SKM-1 treated with dmso at 0.1 percent for 144 hours (cell line): Measurements from ENCODE around the gene VAV1.
A peak's percentile ranks its signal among the peaks of the same experiment; 100 is the strongest.

ENCODE experiments used
- DNase-seq: peaks from one replicate; lab custom pipeline; 2025; ENCODE audit not compliant: unreplicated experiment; lab: John Stamatoyannopoulos, UW

Gene VAV1

DNA sequence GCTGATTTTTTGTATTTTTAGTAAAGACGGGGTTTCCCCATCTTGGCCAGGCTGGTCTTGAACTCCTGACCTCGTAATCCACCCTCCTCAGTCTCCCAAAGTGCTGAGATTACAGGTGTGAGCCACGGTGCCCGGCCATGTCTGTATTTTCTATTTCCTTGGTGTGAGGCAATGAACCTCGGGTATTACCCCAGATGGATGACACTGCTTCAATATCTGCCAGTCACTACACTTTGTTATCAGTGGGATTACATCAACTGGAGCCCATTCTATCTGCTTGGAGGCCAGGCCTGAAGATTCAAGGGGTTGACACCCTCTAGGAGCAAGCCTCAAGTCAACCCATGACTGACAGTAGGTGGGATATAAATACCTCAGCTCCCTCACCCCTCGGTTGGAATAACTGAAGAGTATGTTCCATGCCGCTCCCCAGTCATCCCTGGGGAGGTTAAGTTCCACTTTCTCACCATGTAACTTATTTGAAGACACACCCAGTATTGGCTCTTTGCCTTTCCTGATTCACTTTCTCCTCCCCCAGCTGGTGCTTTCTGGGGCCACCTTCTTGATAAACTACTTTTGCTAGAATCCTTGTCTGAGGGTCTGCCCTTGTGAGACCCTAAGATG lies 113.9 kb downstream of the VAV1 start:
- peak; percentile 41 for DNase-seq

DNA sequence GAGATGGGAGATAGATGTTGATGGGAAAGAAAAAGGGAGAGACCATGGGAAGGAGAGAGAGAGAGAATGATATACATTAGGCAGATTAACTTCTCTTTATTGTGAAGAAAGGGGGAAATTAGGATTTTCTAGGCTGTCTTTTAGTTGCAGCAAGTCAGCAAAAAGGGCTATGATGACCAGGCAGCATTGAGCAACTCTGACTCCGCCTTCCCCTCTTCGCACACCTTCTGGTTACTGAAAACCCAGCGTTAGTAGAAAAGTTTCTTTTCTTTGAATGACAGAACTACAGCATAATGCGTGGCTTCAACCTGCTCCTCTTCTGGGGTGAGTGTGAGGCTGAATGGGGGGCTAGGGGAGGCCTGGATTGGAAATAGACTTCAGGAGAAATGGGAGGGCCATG lies 114.8 kb downstream of the VAV1 start, which contains the start of gene ADGRE1:
ADGRE1 (plus strand) TSS at position 264 of the 400 bp plus-strand sequence; CDS start at position 294, 30 bp downstream.
- peak; percentile 60 for DNase-seq

DNA sequence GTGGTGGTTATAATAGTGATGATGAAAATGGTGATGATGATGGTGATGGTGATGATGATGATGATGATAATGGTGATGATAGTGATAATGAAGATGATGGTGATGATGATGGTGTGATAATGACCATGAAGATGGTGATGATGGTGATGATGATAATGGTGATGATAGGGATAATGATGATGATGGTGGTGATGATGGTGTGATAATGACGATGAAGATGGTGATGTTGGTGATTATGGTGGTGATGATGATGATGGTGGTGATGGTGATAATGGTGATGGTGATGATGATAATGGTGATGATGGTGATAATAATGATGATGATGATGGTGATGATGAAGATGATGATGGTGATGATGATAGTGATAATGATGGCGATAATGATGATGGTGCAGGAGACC lies 116.5 kb downstream of the VAV1 start:
- DNase-seq: no peak

DNA sequence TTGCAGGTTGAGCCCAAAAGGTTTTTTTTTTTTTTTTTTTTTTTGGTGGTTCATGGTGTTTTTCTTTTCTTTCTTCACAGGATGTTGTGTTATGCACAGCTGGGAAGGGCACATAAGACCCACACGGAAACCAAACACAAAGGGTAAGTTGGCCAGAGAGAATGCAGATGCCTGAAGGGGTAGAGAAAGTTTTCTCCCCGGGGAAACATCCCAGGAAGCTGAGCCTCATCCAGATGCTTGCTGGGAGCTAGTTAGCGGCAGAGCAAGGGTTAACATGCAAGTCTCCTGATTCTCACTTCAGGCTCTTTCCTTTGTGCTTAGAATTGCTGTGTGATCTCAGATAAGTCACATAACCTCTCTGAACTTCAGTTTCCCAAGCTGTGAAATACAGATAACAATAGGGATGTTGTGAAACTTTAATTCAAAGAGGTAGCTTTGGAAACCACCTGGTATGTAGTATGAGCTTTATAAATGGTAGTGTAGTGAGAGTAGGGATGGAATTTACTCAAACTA lies 117.9 kb downstream of the VAV1 start:
- DNase-seq: no peak

DNA sequence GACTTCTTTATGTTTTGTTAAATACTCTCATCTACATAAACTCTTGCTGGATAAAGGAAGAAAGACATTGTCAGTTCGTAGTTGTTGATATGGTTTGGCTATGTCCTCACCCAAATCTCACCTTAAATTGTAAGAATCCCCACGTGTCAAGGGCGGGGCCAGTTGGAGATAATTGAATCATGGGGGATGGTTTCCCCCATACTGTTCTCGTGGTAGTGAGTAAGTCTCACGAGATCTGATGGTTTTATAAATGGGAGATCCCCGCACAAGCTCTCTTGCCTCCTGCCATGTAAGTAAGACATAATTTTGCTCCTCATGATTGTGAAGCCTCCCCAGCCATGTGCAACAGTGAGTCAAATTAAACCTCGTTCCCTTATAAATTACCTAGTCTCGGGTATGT lies 118.4 kb downstream of the VAV1 start:
- no peak for DNase-seq

DNA sequence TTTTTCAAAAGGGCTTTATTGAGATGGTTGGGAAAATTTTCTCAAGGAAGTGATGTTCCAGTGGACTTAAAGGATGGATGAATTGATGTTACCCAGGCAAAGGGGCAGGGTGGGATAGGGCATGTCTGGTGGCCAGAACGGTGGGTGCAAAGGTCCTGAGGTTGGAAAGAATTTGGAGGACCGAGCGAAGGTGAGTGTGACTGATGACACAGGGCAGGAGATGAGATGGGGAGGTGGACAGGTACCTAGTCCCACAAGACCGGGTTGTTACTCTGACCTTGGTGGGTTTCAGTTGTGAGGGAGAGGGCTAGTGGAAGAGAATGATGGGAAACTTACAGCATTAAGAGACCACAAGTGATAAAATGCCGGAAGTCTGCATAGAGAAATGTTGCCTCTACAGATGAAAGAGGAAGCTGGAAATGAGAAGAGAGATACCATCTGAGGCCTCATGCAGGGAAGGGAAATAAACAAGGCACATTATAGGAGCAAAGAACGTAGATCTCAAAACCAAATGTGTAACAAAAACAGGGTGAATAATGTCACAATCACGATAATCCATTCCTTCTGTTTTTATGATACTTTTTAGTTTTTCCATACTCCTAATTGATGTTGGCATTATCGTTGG lies 119.4 kb downstream of the VAV1 start:
- peak; percentile 91 for DNase-seq

DNA sequence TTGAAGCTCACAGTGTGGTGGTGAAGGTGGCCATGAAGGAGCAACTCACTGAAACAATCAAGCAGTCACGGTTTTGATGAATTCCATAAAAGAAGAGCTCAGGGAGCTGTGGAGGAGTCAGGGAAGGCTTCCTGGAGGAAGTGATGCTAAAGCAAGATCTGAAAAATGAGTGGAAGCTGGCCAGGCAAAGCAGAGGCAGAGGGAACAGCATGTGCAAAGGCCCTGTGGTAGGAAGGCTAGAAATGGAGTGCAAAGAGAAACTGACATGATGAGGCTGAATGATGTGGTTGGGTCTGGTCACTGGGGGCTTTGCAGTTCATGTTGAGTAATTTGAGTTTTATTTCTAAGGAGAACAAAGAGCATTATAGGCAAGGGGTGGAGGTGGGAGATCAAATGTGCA lies 121.8 kb downstream of the VAV1 start:
- no peak for DNase-seq

DNA sequence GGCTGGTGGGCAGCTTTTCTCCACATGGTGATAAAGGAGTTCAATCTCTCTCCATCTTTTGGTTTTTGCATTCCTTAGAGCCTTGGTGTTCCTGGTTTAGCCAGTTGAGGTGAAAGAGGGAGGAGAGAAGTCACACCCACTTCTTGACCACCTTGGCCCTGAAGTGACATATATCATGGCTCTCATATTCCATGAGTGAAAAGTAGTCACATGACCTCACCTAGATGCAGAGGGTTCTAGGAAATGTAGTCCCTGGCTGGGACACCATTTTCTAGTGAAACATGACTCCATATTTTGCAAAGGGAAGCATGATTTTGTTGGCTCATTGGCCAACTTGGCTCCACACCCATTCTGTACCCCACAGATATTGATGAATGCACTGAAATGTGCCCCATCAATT lies 130.9 kb downstream of the VAV1 start:
- DNase-seq: no peak

DNA sequence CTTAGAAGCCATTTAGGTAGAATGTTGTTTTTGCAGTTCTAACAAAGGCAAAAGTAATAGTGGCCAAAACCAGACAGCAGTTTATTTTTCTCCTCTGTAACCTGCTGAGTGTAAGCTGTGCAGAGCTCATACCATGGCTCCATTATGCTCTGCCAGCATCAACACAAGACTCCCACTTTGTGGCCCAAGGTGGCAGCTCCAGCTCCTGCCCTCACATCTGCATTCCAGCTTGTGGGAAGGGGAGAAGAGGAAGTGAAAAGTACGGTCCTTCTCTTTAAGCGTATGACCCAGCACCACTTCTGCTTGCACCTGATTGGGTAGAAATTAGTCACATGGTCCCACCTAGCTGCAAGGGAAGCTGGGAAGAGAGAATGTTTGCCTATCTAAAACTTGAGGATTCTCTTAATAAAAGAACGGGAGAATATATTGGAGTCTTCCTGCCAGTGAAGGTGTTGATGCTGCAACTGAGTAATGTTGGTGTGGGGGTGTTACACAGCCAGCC lies 134.1 kb downstream of the VAV1 start:
- DNase-seq: no peak
